Measurements from ENCODE around the gene PSME1.

DNA sequence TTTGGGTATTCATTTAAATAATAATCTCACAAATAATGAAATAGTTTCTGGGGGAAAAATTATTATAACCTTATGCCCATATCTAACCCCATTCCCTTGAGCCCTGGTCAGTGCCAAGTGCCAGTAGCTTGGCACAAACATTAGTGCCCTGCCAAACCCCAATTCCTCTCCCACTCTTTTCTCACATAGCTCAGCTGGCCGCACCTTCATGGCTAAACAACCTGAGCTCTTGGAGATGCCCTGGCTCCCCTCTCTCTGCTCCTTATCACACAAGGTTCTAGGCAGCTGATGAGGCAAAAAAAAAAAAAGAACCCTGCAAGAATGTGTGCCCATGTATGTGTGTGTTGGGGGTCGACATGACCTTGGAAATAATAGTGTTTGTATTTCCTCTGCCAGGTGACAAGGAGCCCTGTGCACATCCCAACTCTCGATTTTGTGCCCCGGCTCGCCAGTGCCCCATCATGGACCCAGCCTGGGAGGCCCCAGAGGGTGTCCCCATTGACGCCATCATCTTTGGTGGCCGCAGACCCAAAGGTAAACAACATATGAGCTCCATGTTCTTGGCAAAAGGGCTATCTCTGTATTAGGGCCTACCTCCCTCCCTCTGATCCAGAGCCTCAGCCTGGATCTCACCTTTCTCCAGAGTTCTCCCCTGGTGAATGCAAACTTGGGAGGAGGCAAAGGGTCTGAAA is 33.5 kb upstream of the PSME1 start:
- TF ChIP-seq EZH2phosphoT487 (IDR thresholded peaks at IDR 0.05; ENCODE audit: borderline replicate concordance, low read depth, low read length), result no peak
- TF ChIP-seq, protein P1, sequence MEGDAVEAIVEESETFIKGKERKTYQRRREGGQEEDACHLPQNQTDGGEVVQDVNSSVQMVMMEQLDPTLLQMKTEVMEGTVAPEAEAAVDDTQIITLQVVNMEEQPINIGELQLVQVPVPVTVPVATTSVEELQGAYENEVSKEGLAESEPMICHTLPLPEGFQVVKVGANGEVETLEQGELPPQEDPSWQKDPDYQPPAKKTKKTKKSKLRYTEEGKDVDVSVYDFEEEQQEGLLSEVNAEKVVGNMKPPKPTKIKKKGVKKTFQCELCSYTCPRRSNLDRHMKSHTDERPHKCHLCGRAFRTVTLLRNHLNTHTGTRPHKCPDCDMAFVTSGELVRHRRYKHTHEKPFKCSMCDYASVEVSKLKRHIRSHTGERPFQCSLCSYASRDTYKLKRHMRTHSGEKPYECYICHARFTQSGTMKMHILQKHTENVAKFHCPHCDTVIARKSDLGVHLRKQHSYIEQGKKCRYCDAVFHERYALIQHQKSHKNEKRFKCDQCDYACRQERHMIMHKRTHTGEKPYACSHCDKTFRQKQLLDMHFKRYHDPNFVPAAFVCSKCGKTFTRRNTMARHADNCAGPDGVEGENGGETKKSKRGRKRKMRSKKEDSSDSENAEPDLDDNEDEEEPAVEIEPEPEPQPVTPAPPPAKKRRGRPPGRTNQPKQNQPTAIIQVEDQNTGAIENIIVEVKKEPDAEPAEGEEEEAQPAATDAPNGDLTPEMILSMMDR (conservative IDR thresholded peaks at IDR 0.05; ENCODE audit: low read length), result no peak
